GM18861 (cell line): ENCODE measurements around the gene NBPF1.
"Not testable (repeated sequence)": the region's sequence is repeated elsewhere in the genome, so short reads cannot be mapped to it uniquely, and the experiment has no call there.

Experiments used
- ATAC-seq: cut with Tn5 transposase; IDR thresholded peaks from one replicate; pipeline ENCODE4 v1.9.1; 2021; ENCODE audit not compliant: unreplicated experiment

Gene NBPF1

GRCh38 chr1:16607853-16608815 lies 5.2 kb downstream of the NBPF1 start:
- ATAC-seq = not testable (repeated sequence)

GRCh38 chr1:16607433-16607851 lies 5.9 kb downstream of the NBPF1 start:
- ATAC-seq = no peak

GRCh38 chr1:16606666-16607432 lies 6.5 kb downstream of the NBPF1 start:
- ATAC-seq = not testable (repeated sequence)

GRCh38 chr1:16605532-16606505 lies 7.5 kb downstream of the NBPF1 start:
- ATAC-seq = no peak

- ATAC-seq = no peak
These were observed 8.2 kb downstream of the NBPF1 start for GRCh38 chr1:16605213-16605525.

- ATAC-seq = not testable (repeated sequence)
These were observed 8.7 kb downstream of the NBPF1 start for GRCh38 chr1:16604514-16605212.

GRCh38 chr1:16603623-16604022 lies 9.7 kb downstream of the NBPF1 start:
- ATAC-seq = not testable (repeated sequence)

- not testable (repeated sequence) for ATAC-seq
These were observed 10.9 kb downstream of the NBPF1 start for GRCh38 chr1:16602336-16603011.

- not testable (repeated sequence) for ATAC-seq
These were observed 12.2 kb downstream of the NBPF1 start for GRCh38 chr1:16600855-16601786.

GRCh38 chr1:16599326-16599725 lies 14.0 kb downstream of the NBPF1 start:
- ATAC-seq = not testable (repeated sequence)

GRCh38 chr1:16595216-16595615 lies 18.1 kb downstream of the NBPF1 start:
- ATAC-seq = not testable (repeated sequence)

- ATAC-seq = not testable (repeated sequence)
These were observed 21.5 kb downstream of the NBPF1 start for GRCh38 chr1:16591845-16592244.

GRCh38 chr1:16588081-16588480 lies 25.3 kb downstream of the NBPF1 start:
- ATAC-seq = not testable (repeated sequence)

- not testable (repeated sequence) for ATAC-seq
These were observed 25.7 kb downstream of the NBPF1 start for GRCh38 chr1:16587639-16588038.

GRCh38 chr1:16565324-16565723 lies 48.0 kb downstream of the NBPF1 start:
- ATAC-seq = not testable (repeated sequence)

- not testable (repeated sequence) for ATAC-seq
These were observed 52.3 kb downstream of the NBPF1 start for GRCh38 chr1:16561035-16561434.

- ATAC-seq = not testable (repeated sequence)
These were observed 52.9 kb downstream of the NBPF1 start for GRCh38 chr1:16560498-16560897.

- ATAC-seq = not testable (repeated sequence)
These were observed 53.7 kb downstream of the NBPF1 start for GRCh38 chr1:16559688-16560087.
